Activated naive CD4-positive, alpha-beta T cell treated with anti-CD3 and anti-CD28 coated beads, Interleukin-2, amount 10 ng/mL, durations not matched to agents 5 hours and 36 hours (primary cell): Measurements from ENCODE around the gene TBC1D16. TPM values are rescaled to one million over a fixed set of nuclear protein-coding genes. Genes with fewer than 3 reads are reported as not detected.

ENCODE experiments used
- total RNA-seq, 2 experiments: library from RNA; stranded (reverse); gene quantifications; one replicate each; pipeline ENCODE4 v1.2.3, GENCODE V29; 2021

Gene TBC1D16, protein sequence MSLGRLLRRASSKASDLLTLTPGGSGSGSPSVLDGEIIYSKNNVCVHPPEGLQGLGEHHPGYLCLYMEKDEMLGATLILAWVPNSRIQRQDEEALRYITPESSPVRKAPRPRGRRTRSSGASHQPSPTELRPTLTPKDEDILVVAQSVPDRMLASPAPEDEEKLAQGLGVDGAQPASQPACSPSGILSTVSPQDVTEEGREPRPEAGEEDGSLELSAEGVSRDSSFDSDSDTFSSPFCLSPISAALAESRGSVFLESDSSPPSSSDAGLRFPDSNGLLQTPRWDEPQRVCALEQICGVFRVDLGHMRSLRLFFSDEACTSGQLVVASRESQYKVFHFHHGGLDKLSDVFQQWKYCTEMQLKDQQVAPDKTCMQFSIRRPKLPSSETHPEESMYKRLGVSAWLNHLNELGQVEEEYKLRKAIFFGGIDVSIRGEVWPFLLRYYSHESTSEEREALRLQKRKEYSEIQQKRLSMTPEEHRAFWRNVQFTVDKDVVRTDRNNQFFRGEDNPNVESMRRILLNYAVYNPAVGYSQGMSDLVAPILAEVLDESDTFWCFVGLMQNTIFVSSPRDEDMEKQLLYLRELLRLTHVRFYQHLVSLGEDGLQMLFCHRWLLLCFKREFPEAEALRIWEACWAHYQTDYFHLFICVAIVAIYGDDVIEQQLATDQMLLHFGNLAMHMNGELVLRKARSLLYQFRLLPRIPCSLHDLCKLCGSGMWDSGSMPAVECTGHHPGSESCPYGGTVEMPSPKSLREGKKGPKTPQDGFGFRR
- 1 to 10 TPM in 1 of 2 experiments, under 1 TPM in 1; 0.68 to 1.1 TPM for total RNA-seq

DNA sequence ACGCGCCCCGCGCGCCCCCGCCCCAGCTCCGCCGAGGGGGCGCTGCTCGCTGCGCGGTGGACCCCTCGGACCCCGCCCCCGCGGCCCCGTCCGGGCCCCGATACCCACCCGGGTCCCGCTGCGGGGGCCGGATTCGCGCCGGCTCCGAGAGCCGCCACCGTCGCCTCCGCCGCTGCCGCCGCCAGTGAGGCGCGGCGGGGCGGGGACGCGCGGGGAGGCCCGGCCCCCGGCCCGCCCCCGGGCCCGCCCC is at the start of gene TBC1D16:
Gene TBC1D16 (minus strand): TSS at position 186 of the 250 bp plus-strand sequence. CDS start 22,325 bp downstream, outside the sequence.

DNA sequence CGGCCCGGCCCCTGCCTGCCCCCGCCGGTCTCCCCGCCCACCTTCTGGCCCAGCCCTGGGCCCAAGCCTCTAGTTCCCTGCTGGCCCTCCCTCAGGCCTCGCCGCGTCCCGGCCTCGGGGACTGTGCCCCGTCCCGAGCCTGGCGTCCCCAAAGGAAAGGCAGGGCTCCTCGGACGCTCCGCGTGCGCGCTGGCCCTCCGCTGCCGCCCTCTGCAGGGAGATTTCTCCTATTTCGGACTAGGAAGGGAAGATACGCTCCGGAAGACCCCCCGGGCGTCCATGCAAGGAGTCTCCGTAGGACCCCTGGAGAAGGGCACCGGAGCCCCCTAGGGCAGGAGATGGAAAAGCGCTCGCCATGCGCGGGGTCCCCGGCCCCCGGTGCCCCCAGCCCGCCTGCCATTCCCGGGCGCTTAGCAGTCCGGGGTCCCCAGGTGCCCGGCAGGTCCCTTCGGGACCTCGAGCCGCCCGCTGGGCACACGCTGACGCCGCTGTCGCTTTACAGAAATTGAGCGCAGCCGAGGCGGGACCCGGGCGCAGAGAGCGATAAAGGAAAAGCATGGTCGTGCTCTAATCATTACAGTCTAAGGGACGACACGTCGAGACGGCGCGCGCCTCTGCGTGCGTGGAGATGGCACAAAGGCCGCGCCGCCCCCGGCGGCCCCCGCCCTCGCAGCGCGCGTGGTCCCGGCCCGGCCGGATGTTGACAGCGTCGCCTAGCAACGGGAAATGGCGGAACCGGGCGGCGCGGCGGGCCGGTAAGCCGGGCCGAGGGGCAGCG is 454 bp upstream of the TBC1D16 start, which contains the start of gene CCDC40:
Gene CCDC40 (plus strand): TSS at position 706 of the 778 bp plus-strand sequence. CDS start 21 bp downstream, at position 727.

Other genes starting within 250 kb of the TBC1D16 start
- gene CBX8, start 238.8 kb downstream of the TBC1D16 start, total RNA-seq: 1 to 10 TPM; 6.9 to 7.0 TPM
- 10 to 100 TPM; 40.2 to 44.6 TPM for gene CBX4, start 196.4 kb downstream of the TBC1D16 start, total RNA-seq
- not detected for gene CCDC40, start 770 bp upstream of the TBC1D16 start, total RNA-seq
- gene GAA, start 65.7 kb upstream of the TBC1D16 start, total RNA-seq: 10 to 100 TPM; 17.1 to 17.2 TPM
- gene EIF4A3, start 111.3 kb upstream of the TBC1D16 start, total RNA-seq: 100 to 1,000 TPM; 110 to 117 TPM
- not detected for gene CARD14, start 134.2 kb upstream of the TBC1D16 start, total RNA-seq
- 10 to 100 TPM; 43.3 to 47.9 TPM for gene SGSH, start 184.5 kb upstream of the TBC1D16 start, total RNA-seq
- gene SLC26A11, start 184.6 kb upstream of the TBC1D16 start, total RNA-seq: 1 to 10 TPM; 7.6 to 7.7 TPM
- gene RNF213, start 225.0 kb upstream of the TBC1D16 start, total RNA-seq: 100 to 1,000 TPM; 342 to 351 TPM